Stimulated activated naive CD8-positive, alpha-beta T cell treated with anti-CD3 and anti-CD28 coated beads, Interleukin-15, Interleukin-2, amounts not matched to agents 100 U/mL and 50 U/mL, for 24 hours (primary cell): ENCODE data around the gene LCOR.

Source experiments
- ATAC-seq: fragments of 150-1000 bp; cut with Tn5 transposase; one replicate; pipeline ENCODE4 v1.10.0; 2021
- DNase-seq: peaks from one replicate; pipeline ENCODE4 v3.0.0; 2021

LCOR gene

GRCh38 chr10:96987842-96988175 is 155.7 kb downstream of the LCOR start:
- DNase-seq = no peak

GRCh38 chr10:96988426-96988825 is 156.3 kb downstream of the LCOR start:
- DNase-seq (no peak), ATAC-seq (no peak)

More at GRCh38 chr10:96987842-96988175, 155.7 kb downstream of the LCOR start:
- no peak for ATAC-seq

DNA sequence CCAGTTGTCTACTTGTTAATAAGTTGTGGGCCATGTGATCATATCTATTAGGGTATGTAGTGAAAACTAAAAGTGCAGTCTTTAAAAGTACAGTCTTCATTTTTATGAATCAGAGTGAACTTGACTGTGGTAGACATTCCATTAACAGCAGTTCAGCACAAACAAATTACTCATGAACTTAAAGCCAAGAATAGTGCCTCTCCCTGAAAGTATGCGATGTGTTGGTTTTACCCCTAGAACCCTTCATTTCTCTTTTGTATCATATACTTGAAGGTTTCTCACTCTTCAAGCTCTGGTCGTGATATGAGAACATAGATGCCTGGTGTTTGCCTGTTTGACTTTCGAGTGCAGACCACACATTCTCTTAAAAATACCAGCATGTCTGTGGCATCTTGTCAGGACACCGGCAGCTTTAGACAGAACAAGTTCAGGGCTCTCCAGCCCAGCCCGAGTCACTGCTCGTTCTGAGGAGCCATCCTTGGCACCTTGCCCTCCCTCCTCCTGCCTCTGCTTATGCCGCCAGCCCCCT is 159.3 kb downstream of the LCOR start:
- DNase-seq (no peak), ATAC-seq (no peak)

- DNase-seq = no peak
- no peak for ATAC-seq
Measured at GRCh38 chr10:96992721-96993120, 160.6 kb downstream of the LCOR start.

GRCh38 chr10:96995851-96996250 is 163.8 kb downstream of the LCOR start:
- ATAC-seq = no peak
- DNase-seq = no peak

DNA sequence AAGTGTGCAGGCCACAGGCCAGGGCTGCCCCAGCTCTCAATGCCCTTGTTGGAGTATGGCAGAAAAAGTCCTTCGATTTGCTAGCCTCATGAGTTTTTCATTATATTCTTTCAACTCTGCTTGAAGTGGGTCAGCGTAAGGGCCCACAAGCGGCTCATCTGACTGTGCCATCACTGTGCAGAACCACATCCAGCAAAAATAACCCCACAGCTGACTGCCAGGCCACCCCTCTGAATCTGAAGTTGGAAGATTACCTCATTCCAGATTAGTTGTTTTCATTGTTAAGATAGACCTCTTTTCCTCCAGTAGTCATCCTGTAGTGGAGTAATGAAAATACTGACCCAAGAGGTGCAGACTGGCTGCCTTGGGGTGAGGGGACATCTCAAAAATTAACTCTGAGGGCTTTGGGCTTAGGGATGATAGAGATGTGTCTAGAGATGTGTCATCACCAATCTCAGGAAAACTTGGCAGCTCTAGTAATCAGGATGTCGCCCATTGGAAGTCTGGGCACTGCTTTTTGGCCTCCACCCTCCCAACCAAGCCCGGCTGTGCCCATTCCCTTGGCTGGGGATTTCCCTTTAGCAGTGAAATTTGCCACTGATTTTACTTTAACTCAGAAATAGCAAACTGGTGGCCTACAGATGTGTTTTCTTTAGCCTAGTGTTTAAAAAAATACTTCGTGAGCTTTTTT is 164.3 kb downstream of the LCOR start:
- no peak for ATAC-seq

DNA sequence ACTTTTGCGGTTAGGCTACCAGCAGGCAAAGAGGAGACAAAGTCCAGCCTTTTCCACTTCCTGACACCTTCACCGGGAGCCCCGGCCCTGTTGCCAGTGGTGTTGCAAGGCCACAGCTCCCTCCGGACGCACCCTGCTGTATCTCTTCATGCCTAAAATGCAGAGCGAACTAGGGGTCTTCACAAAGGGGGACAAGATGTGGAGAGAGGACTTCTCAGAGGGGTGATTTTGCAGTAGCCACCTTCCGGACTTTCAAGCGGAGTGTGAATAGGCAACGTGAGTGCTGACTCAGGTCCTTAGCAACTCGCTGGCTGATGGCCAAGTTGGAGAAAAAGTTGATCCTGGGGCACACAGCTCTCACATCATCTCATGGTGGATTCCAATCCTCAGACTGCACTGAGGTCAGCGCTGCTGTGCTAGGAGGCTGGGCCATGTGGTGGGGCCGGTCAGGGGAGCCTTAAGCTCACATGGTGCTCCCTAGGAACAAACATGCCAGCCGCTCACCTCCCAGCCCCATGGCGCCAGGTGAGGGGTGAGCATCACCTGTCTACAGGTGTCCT is 166.3 kb downstream of the LCOR start:
- ATAC-seq = no peak
- no peak for DNase-seq

More for the DNA sequence above, 164.3 kb downstream of the LCOR start:
- no peak for DNase-seq

- no peak for ATAC-seq
- no peak for DNase-seq
Measured at GRCh38 chr10:96999337-96999736, 167.2 kb downstream of the LCOR start.

DNA sequence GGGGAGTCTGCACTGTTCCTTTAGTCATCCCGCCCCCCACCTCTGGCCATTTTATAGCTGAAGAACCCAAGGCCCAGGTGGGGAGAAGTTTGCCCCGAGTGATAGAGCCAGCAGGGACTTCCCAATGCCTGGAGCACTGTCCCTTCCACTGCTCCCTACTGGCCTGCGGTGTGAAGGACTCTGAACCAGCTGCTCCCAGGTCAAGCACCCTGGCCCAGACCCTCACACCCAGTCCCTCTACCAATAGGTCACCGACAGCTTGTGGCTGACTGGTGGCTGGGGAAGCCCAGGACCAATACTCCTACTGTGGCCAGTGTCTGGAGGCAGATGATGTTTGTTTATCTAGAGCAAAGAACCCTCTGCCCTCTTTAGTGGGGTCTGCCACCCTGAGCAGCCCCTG is 167.9 kb downstream of the LCOR start:
- DNase-seq = no peak
- no peak for ATAC-seq

- ATAC-seq = no peak
- DNase-seq = no peak
Measured at GRCh38 chr10:97000487-97001182, 168.5 kb downstream of the LCOR start.

DNA sequence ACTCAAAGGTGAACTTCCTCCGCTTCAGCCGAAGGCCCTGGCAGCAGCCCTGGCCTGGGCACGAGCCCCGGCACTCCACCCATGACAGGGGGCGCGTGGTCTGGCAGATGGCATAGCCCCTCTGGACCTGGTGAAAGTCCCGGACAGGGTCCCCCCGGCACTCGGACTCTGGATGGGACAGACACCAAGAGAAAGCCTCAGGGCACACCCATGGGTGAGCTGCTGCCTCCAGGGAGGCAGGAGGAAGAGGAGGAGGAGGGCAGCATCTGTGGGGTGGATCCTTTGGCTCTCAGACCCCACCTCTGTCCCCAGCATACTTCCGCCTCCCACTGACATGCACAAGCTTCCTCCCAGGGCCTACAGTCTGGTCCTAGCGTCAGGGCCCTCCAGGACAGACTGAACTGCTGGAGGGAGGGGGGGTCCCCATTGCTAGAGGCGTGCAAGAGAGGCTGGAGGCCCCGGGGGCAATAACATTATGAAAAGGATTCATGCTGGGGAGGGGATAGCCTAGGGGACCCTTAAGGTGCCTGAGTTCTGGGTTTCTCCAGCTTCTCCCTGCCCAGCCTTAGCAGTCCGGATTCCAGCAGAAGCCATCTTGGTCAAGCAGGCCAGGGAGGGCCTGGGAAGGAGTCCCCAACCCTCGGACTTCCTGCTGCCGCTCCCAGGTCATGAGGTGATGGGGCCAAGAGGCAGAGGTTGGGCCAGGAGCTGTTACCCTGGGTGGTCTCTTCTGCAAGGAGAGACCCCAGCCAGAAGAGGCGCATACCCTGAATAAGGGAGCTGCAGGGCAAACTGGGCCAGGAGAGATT is 169.3 kb downstream of the LCOR start:
- no peak for ATAC-seq
- no peak for DNase-seq

GRCh38 chr10:97002670-97003069 is 170.6 kb downstream of the LCOR start:
- ATAC-seq (no peak), DNase-seq (no peak)

GRCh38 chr10:97003151-97003803 is 171.2 kb downstream of the LCOR start:
- ATAC-seq (no peak), DNase-seq (no peak)

DNA sequence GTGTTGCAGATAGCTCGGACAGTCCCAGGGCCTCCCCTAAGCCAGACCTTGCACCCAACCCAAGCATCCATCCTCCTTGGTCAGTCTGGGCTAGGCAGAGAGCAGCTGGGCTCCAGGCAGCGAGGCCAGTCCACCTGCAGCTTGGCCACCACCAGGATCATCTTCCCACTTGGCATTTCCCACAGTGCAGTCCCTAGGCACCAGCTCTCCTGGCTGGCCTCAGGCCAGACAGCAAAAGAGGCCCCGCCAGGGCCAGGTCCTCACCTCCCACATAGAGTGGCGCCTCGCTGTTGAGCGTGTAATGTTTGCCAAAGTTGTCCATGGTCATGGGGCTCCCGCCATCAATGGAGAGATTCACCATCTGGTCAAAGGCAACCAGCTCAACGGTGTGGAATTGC is 171.7 kb downstream of the LCOR start:
- ATAC-seq = no peak

GRCh38 chr10:97004591-97004990 is 172.5 kb downstream of the LCOR start:
- DNase-seq = no peak
- no peak for ATAC-seq

More for the DNA sequence above, 171.7 kb downstream of the LCOR start:
- no peak for DNase-seq

GRCh38 chr10:97005349-97005748 is 173.3 kb downstream of the LCOR start:
- DNase-seq (no peak), ATAC-seq (no peak)

GRCh38 chr10:97006364-97006763 is 174.3 kb downstream of the LCOR start:
- no peak for DNase-seq
- ATAC-seq = no peak

DNA sequence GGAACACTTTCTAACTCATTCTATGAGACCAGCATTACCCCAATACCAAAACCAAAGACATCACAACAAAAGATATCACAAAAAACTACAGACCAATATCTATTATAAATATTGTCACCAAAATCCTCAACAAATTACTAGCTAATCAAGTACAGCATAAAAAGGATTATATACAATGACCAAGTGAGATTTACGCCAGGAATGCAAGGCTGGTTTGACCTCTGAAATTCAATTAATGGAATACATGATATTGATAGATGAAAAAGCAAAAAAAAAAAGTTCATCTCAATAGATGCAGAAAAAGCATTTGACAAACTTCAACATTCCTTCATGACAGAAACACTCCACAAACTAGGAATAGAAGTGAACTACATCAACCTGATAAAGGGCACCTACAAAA is 175.3 kb downstream of the LCOR start:
- DNase-seq = no peak
- ATAC-seq = no peak

DNA sequence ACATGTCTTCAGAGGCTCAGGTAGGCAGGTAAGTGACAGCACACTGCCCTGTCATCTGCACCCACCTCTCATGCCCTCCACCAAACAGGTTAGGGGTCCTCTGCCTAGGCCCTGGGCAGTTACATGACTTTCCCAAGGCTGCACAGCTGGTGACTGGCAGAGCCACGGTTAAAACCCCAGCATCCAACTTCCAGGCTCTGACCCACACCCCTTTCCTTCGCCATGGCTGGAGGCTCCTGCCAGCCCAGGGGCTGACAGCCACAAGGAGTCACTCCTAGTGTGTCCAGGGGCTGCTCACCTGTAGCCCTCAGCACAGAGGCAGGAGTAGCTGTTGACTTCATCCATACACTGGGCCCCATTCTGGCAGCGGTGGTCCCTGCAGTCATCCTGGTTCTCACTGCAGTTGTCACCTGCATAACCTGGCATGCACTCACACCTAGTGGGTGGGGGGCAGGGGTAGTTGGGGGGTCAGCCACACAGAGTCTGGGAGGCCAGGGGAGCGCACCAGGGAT is 178.7 kb downstream of the LCOR start:
- ATAC-seq = no peak

DNA sequence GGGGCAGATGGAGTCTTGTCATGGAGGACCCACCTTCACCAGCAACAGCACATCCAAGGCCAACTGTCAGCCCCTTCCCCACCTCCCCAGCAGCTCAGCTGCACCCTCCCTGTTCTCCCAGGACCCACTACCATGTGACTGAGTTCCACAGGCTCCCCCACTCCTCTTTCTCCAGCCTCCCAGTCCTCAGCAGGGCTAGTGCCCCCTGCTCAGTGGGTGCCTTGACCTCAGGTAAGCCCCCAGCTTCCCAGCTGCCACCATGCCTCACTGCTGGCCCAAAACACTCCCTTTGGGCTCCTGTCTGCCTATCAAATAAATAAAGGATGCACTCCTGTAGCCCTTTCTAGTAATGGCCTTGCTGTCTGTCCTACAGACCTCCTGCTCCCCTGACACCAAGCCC is 179.3 kb downstream of the LCOR start:
- ATAC-seq (no peak), DNase-seq (no peak)

More for the DNA sequence above, 178.7 kb downstream of the LCOR start:
- DNase-seq = no peak

DNA sequence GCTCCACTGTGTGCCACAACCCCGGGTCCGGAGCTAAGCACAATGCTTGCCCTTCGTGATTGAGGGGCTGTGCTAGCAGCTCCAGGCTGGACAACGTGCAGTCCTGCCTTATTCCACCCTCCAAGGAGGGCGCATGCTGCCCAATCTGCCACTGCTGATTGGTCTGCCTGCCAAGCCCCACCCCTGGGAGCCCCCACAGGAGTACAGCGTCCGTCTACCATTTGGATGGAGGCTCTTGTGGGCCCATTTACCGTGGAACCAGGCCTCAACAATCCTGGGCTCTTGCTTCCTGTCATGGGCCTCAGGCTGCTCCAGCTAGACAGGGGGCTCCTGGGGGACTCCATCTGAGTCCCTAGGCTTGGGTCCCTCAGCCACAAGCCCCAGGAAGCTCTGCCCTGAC is 180.4 kb downstream of the LCOR start:
- DNase-seq = no peak
- ATAC-seq = no peak

DNA sequence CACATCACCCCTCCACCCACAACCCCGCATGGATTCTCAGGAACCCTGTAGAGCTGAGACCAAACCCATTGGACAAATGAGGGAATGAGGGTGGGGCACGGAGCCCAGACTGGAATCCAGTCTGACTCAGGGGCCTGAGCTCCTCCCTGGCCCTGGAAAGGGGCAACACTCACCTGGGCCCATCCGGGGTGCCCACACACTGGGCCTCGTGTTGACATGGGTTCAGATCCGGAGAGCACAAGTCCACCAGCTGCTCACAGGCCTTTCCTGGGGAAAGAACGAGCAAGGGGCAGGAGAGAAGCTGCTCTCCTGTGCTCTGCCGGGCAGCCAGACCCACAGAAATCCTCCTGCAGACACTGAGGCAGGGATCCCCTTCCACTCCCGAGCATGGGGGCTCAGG is 181.5 kb downstream of the LCOR start:
- ATAC-seq (no peak), DNase-seq (no peak)
